GM12878 (cell line): ENCODE data around the gene CDH4.

ENCODE experiments used
- CTCF ChIP-seq, 3 experiments: IDR thresholded peaks in 2 of 3; conservative IDR thresholded peaks in 1 of 3; 2 replicates each; pipeline ENCODE4 v1.5.1; 2011; ENCODE audit warnings: low read depth in 3 of 3, low read length in 3 of 3, mild to moderate bottlenecking in 3 of 3, control low read depth in 2 of 3, moderate library complexity in 2 of 3, inconsistent platforms in 1 of 3, mixed read lengths in 1 of 3; ENCODE audit not compliant: control insufficient read depth in 2 of 3, insufficient read depth in 1 of 3; ENCODE audit errors: extremely low read depth in 1 of 3
- EP300 ChIP-seq, 2 experiments: fragments of 150-350 bp in 1 of 2; IDR thresholded peaks; 2 replicates each; pipeline ENCODE4 v1.6.1; 2011 to 2012; ENCODE audit warnings: low read depth in 2 of 2, low read length in 2 of 2, borderline replicate concordance in 1 of 2, improper control_type of control experiment in 1 of 2, inconsistent platforms in 1 of 2; ENCODE audit not compliant: control insufficient read depth in 1 of 2
- EZH2 ChIP-seq: IDR thresholded peaks from 2 replicates; pipeline ENCODE4 v1.6.1; 2012; ENCODE audit warnings: low read depth, mild to moderate bottlenecking, control low read depth, inconsistent platforms, low read length, borderline replicate concordance; ENCODE audit not compliant: control insufficient read depth
- IKZF1 ChIP-seq: fragments of 450-650 bp; conservative IDR thresholded peaks from 2 replicates; pipeline ENCODE4 v1.6.1; 2017; ENCODE audit warnings: antibody characterized with exemption, mild to moderate bottlenecking
- KAT2A ChIP-seq: conservative IDR thresholded peaks from 2 replicates; pipeline ENCODE4 v1.6.1; 2011; ENCODE audit warnings: low read depth, low read length; ENCODE audit not compliant: control insufficient read depth
- NKRF ChIP-seq: fragments of 450-650 bp; conservative IDR thresholded peaks from 2 replicates; pipeline ENCODE4 v1.6.1; 2017; ENCODE audit warnings: mild to moderate bottlenecking, moderate library complexity
- POLR2A ChIP-seq: IDR thresholded peaks from 2 replicates; pipeline ENCODE4 v1.6.1; 2011; ENCODE audit warnings: low read depth, mild to moderate bottlenecking, low read length
- POLR2AphosphoS5 ChIP-seq: IDR thresholded peaks from 2 replicates; pipeline ENCODE4 v1.6.1; 2011; ENCODE audit warnings: mild to moderate bottlenecking, low read length, inconsistent platforms
- RFX5 ChIP-seq: IDR thresholded peaks from 2 replicates; pipeline ENCODE4 v1.6.1; 2011; ENCODE audit warnings: low read depth, low read length, improper control_type of control experiment

GRCh38 chr20:61829526-61829925 lies 577.5 kb downstream of the CDH4 start:
- TF ChIP-seq EP300 (IDR thresholded peaks at IDR 0.05; ENCODE audit: borderline replicate concordance in 1 of 2, control insufficient read depth in 1 of 2, low read depth in 2 of 2, low read length in 2 of 2) (no peak), POLR2A (no peak), CTCF (IDR thresholded peaks at IDR 0.05 in 2 of 3, conservative IDR thresholded peaks at IDR 0.05 in 1 of 3; ENCODE audit: control insufficient read depth in 2 of 3, extremely low read depth in 1 of 3, insufficient read depth in 1 of 3, low read depth in 3 of 3, low read length in 3 of 3) (no peak), KAT2A (no peak), POLR2AphosphoS5 (no peak), IKZF1 (no peak), NKRF (no peak), RFX5 (no peak), EZH2 (no peak)
